HL-60 (cell line): ENCODE data around the gene CAMSAP1.

Experiments used
- GABPA ChIP-seq: IDR thresholded peaks from 2 replicates; pipeline ENCODE4 v1.6.1; 2012; ENCODE audit warnings: low read depth
- POLR2AphosphoS5 ChIP-seq: IDR thresholded peaks from 2 replicates; pipeline ENCODE4 v1.6.1; 2012; ENCODE audit warnings: low read depth
- SPI1 ChIP-seq: IDR thresholded peaks from 2 replicates; pipeline ENCODE4 v1.6.1; 2012; ENCODE audit warnings: low read depth, mild to moderate bottlenecking, borderline replicate concordance
- TF ChIP-seq, protein P1 (sequence below): IDR thresholded peaks from one replicate; pipeline ENCODE4 v1.5.1; 2011; ENCODE audit warnings: low read length, control low read depth, inconsistent platforms; ENCODE audit not compliant: insufficient read depth
- TF ChIP-seq, protein P2 (sequence below): IDR thresholded peaks from 2 replicates; pipeline ENCODE4 v1.6.1; 2012; ENCODE audit warnings: low read depth; ENCODE audit not compliant: insufficient replicate concordance

DNA sequence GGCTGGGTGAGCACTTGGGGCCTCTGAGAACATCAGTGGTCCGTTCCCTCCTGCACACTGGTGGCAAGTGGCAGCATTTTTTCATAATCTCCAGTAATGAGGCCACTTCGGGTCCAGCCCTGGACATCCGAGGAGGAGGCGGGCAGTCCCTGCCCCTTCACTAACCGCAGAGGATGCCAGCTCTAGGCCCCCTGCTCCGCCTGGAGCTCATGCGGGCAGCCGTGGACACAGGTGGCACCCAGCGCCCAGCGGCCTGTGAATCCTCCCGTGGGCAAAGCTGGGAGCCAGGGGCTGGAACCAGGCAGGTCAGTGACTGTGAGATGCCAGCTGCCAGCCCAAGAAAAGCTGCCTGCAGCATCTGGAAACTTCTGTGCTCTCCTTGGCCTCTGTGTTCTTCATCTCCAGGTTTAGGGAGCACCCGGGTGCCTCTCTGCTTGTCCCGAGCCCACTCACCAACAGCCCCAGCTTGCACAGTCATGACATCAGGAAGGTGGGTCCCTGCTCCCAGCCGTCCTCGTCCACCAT lies 112.9 kb downstream of the CAMSAP1 start:
- TF ChIP-seq SPI1 (no peak), GABPA (no peak), POLR2AphosphoS5 (no peak)
- TF ChIP-seq, protein P1, sequence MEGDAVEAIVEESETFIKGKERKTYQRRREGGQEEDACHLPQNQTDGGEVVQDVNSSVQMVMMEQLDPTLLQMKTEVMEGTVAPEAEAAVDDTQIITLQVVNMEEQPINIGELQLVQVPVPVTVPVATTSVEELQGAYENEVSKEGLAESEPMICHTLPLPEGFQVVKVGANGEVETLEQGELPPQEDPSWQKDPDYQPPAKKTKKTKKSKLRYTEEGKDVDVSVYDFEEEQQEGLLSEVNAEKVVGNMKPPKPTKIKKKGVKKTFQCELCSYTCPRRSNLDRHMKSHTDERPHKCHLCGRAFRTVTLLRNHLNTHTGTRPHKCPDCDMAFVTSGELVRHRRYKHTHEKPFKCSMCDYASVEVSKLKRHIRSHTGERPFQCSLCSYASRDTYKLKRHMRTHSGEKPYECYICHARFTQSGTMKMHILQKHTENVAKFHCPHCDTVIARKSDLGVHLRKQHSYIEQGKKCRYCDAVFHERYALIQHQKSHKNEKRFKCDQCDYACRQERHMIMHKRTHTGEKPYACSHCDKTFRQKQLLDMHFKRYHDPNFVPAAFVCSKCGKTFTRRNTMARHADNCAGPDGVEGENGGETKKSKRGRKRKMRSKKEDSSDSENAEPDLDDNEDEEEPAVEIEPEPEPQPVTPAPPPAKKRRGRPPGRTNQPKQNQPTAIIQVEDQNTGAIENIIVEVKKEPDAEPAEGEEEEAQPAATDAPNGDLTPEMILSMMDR = no peak
- TF ChIP-seq, protein P2, sequence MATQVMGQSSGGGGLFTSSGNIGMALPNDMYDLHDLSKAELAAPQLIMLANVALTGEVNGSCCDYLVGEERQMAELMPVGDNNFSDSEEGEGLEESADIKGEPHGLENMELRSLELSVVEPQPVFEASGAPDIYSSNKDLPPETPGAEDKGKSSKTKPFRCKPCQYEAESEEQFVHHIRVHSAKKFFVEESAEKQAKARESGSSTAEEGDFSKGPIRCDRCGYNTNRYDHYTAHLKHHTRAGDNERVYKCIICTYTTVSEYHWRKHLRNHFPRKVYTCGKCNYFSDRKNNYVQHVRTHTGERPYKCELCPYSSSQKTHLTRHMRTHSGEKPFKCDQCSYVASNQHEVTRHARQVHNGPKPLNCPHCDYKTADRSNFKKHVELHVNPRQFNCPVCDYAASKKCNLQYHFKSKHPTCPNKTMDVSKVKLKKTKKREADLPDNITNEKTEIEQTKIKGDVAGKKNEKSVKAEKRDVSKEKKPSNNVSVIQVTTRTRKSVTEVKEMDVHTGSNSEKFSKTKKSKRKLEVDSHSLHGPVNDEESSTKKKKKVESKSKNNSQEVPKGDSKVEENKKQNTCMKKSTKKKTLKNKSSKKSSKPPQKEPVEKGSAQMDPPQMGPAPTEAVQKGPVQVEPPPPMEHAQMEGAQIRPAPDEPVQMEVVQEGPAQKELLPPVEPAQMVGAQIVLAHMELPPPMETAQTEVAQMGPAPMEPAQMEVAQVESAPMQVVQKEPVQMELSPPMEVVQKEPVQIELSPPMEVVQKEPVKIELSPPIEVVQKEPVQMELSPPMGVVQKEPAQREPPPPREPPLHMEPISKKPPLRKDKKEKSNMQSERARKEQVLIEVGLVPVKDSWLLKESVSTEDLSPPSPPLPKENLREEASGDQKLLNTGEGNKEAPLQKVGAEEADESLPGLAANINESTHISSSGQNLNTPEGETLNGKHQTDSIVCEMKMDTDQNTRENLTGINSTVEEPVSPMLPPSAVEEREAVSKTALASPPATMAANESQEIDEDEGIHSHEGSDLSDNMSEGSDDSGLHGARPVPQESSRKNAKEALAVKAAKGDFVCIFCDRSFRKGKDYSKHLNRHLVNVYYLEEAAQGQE = no peak
